H7 (cell line): ENCODE data around the gene GLT6D1. TPM values are rescaled to one million over a fixed set of nuclear protein-coding genes. Genes with fewer than 3 reads are reported as not detected.
A peak's percentile ranks its signal among the peaks of the same experiment; 100 is the strongest.
"Not testable (repeated sequence)": the region's sequence is repeated elsewhere in the genome, so short reads cannot be mapped to it uniquely, and the experiment has no call there.

Experiments
- DNase-seq: peaks from one replicate; pipeline ENCODE4 v3.0.0; 2012
- H3K27me3 ChIP-seq: 2 replicates; pipeline ENCODE4 v1.6.0; 2011; ENCODE audit warnings: mild to moderate bottlenecking, low read length; ENCODE audit not compliant: control insufficient read depth, insufficient read depth
- H3K36me3 ChIP-seq: replicated peaks from 2 replicates; pipeline ENCODE4 v1.5.1; 2011; ENCODE audit warnings: low read length; ENCODE audit not compliant: control insufficient read depth, insufficient read depth
- H3K4me3 ChIP-seq: 2 replicates; pipeline ENCODE4 v1.5.1; 2011; ENCODE audit warnings: low read depth, mild to moderate bottlenecking, control low read depth, low read length, moderate library complexity; ENCODE audit not compliant: insufficient read depth
- total RNA-seq: library from RNA; depleted of rRNA; stranded (reverse); fragments of >200 nt; shearing (Covaris generic); gene quantifications from 2 replicates; pipeline ENCODE4 v1.2.3, GENCODE V29; 2014; rRNA removed

Gene GLT6D1
- not detected in 2 replicates for total RNA-seq

GRCh38 chr9:135639196-135639595 is at the start of gene GLT6D1:
Gene GLT6D1, minus strand, starts transcription at chr9:135639540. Its CDS starts 353 bp downstream, at chr9:135639187.
- H3K4me3 ChIP-seq, result no peak within 1 kb of the TSS
- DNase-seq, result no peak
- H3K36me3 ChIP-seq, result no peaks in the 10 kb centered on the region
- no peaks in the 10 kb centered on the region for H3K27me3 ChIP-seq

GRCh38 chr9:135689011-135689410 is 49.7 kb upstream of the GLT6D1 start:
- DNase-seq, result no peak
- no peaks in the 10 kb centered on the region for H3K36me3 ChIP-seq

DNA sequence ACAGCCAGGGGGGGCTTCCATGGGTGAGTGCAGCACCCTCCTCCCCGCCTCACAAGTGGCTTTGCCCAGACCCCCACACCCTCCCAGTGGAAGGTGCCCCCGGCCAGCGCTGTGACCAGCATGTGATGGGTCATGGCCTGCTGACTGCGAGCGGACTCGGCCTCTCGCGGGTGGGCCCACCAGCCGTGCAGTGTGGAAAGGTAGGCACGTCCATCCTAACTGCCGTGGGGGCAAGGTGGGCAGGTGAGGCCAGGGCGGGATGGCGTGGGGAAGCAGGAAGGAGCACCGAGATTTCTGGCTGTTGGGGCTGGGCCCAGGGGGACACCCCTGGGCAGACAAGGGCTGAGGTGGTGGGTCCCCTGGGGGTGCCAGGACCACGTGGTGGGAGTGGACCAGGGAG is 47.9 kb upstream of the GLT6D1 start:
- Histone ChIP-seq H3K27me3 (no peaks in the 10 kb centered on the region), H3K4me3 (no peak overlapping the region), H3K36me3 (no peaks in the 10 kb centered on the region)
- no peak for DNase-seq

More at GRCh38 chr9:135689011-135689410, 49.7 kb upstream of the GLT6D1 start:
- Histone ChIP-seq H3K27me3 (no peaks in the 10 kb centered on the region), H3K4me3 (no peak overlapping the region)

DNA sequence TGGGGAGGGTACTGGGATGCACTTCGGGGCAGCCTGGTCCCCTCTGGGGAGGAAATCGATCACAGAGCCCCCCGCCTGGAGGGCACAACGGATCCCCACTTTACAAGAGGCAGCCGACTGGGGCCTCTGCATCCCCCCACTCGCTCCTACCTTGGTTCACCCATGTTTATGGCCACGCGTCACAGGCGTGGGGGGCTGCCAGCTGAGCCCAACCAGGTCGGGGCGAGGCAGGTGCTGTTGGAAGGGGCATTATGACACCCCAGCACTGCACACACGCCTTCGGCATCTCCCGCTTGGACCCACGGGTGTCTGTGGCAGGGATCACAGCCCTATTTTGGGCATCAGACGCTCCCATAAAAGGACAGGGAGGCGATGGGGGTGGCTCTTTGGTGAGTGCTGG is 45.4 kb upstream of the GLT6D1 start:
- H3K36me3 ChIP-seq, result no peaks in the 10 kb centered on the region
- no peak overlapping the region for H3K4me3 ChIP-seq
- DNase-seq, result no peak
- H3K27me3 ChIP-seq, result no peaks in the 10 kb centered on the region

- no peaks in the 10 kb centered on the region for H3K36me3 ChIP-seq
- H3K27me3 ChIP-seq, result no peaks in the 10 kb centered on the region
- no peak overlapping the region for H3K4me3 ChIP-seq
- DNase-seq, result no peak
These were observed 44.2 kb upstream of the GLT6D1 start for GRCh38 chr9:135683401-135684034.

- Histone ChIP-seq H3K4me3 (no peak overlapping the region), H3K27me3 (no peaks in the 10 kb centered on the region), H3K36me3 (no peaks in the 10 kb centered on the region)
- no peak for DNase-seq
These were observed 41.8 kb upstream of the GLT6D1 start for GRCh38 chr9:135681161-135681560.

DNA sequence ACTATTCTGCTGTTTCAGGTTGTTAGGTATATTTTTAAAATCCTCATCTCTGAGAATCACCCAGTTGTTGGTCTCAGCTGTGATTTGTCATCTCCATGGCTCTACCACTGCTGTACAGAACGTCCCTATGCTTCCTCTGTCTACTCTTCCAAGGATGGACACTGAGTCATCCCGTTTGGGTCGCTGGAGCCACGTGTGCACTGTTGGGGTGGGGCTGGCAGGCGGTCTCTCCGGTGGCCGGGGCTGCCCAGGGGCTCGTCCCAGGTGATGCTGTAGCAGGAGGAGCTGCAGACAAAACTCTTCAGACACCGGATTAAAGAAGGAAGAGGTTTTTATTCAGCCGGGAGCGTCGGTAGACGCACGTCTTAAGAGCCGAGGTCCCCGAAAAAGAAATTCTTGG is 40.7 kb upstream of the GLT6D1 start:
- no peaks in the 10 kb centered on the region for H3K36me3 ChIP-seq
- DNase-seq, result no peak
- no peaks in the 10 kb centered on the region for H3K27me3 ChIP-seq
- no peak overlapping the region for H3K4me3 ChIP-seq

DNA sequence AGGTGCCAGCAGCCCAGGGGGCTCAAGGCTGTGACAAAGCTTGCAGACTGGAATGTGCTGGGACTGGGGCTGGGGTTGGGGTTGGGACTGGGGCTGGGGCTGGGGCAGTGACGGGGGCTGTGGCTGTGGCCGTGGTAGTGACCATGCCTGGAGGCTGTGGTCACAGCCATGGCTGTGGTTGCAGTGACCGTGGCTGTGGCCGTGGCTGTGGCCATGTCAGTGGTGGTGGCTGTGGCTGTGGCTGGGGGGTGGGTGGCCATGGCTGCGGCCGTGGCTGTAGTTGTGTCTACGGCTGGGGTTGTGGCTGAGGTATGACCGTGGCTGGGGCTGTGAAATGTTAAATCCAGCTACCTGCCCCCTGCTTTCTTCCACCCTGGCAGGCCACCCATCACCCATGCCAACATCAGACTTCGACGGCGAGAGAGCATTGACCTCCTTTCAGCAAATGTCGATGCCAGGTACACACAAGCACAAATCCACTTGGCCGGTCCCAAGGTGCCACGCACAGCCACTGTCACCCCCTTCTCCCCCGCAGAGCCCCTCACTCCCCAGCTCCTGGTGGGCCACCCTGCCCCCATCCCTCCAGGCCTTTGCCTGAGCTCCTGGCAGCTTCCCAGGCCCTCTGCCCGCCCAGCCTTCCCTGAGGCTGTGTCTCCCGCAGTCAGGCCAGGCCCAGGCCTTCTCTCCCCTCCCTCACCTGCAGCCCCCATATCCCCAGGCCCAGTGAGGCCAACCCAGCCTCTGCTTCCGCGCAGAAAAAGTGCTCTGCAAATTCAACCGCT is 39.1 kb upstream of the GLT6D1 start:
- DNase-seq, result no peak
- no peaks in the 10 kb centered on the region for H3K27me3 ChIP-seq
- no peak overlapping the region for H3K4me3 ChIP-seq
- no peaks in the 10 kb centered on the region for H3K36me3 ChIP-seq

DNA sequence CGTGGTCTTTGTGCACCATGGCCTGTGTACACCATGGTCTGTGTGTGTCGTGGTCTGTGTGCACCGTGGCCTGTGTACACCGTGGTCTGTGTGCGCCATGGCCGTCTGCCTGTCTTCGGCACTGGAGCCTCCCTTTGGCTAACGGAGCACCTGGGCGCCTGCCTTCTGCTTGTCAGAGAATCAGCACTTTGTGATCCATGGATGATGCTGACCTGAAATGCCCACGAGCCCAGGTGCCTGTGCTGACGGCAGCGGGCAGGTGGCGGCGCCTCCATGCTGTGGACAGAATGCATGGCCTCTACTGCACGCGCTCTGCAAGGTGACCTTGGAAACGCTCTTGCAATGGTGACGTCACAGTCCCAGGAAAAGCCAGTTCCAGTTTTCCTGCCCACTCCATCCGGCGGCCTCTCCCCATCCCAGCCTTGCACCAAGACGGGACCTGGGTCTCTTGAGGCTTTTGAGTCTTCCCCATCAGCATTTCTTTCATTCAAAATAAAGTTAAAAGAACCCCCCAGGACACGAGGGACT is 38.4 kb upstream of the GLT6D1 start:
- no peaks in the 10 kb centered on the region for H3K36me3 ChIP-seq
- DNase-seq, result peak; percentile 41
- no peak overlapping the region for H3K4me3 ChIP-seq
- no peaks in the 10 kb centered on the region for H3K27me3 ChIP-seq

GRCh38 chr9:135676891-135677290 is 37.6 kb upstream of the GLT6D1 start:
- no peaks in the 10 kb centered on the region for H3K36me3 ChIP-seq
- no peak overlapping the region for H3K4me3 ChIP-seq
- no peaks in the 10 kb centered on the region for H3K27me3 ChIP-seq
- DNase-seq, result no peak

DNA sequence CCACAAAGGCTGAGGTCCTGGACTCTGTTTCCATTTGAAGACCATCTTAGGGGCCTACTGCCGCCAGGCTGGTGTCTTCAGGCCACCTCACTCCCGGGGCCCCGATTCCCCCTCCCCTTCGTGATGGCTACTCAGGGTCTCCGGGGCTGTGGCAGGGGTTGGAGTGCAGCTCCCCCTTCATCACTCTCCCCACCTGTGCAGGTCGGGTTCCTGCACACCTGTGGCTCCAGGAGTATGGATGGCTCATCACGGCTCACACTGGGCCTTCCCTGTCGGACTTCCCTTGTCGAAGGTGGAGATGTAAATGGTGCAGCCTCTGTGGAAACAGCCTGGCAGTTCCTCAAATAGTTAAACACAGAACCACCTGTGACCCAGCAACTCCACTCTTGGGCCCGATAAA is 35.6 kb upstream of the GLT6D1 start:
- no peak for DNase-seq
- Histone ChIP-seq H3K27me3 (no peaks in the 10 kb centered on the region), H3K4me3 (no peak overlapping the region), H3K36me3 (no peaks in the 10 kb centered on the region)

GRCh38 chr9:135673941-135674340 is 34.6 kb upstream of the GLT6D1 start:
- Histone ChIP-seq H3K36me3 (no peaks in the 10 kb centered on the region), H3K27me3 (no peaks in the 10 kb centered on the region), H3K4me3 (no peak overlapping the region)
- no peak for DNase-seq

DNA sequence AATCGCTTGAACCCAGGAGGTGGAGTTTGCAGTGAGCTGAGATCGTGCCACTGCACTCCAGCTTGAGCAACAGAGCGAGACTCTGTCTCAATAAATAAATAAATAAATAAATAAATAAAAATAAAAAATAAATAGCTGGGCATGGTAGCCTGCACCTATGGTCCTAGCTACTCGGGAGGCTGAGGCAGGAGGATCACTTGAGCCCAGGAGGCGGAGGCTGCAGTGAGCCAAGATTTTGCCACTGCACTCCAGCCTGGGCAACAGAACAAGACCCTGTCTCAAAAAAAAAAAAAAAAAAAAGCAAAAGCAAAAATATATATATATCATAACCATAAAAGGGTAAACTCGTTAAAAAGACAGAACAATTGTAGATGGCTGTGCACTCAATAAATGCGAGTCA is 33.4 kb upstream of the GLT6D1 start:
- not testable (repeated sequence) for DNase-seq, H3K4me3 ChIP-seq, H3K36me3 ChIP-seq, H3K27me3 ChIP-seq

DNA sequence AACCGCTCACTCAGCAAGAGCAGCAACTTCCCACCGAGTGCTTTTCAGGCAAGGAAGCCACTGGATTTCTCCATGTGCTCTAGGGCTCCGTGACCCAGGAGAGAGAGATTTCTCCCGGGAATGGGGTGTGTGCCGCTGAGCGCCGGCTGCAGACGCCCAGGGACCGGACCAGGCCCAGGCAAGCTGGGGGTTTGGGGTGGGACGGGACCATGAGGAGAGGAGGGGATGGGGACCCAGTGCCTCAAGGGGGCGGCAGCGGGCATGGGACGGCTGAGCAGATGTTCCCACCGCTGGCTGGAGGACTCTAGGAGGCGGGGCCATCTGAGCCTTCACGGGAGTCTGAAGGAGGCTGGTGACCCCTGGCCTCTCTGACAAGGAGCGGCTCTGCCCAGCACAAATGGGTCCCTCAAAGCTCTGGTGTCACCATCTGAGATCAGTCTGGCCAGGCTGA is 32.3 kb upstream of the GLT6D1 start:
- peak; percentile 97 for DNase-seq
- no peaks in the 10 kb centered on the region for H3K36me3 ChIP-seq
- 0 out of 2 replicates have a peak overlapping the region, but pooled peaks have one; percentile 7 for H3K4me3 ChIP-seq
- no peaks in the 10 kb centered on the region for H3K27me3 ChIP-seq
